Measurements from ENCODE around the gene HHIPL1. TPM values are rescaled to one million over a fixed set of nuclear protein-coding genes. Genes with fewer than 3 reads are reported as not detected.

HHIPL1 gene
- 0.05 TPM in 1 of 2 replicates, not detected in the other for total RNA-seq

DNA sequence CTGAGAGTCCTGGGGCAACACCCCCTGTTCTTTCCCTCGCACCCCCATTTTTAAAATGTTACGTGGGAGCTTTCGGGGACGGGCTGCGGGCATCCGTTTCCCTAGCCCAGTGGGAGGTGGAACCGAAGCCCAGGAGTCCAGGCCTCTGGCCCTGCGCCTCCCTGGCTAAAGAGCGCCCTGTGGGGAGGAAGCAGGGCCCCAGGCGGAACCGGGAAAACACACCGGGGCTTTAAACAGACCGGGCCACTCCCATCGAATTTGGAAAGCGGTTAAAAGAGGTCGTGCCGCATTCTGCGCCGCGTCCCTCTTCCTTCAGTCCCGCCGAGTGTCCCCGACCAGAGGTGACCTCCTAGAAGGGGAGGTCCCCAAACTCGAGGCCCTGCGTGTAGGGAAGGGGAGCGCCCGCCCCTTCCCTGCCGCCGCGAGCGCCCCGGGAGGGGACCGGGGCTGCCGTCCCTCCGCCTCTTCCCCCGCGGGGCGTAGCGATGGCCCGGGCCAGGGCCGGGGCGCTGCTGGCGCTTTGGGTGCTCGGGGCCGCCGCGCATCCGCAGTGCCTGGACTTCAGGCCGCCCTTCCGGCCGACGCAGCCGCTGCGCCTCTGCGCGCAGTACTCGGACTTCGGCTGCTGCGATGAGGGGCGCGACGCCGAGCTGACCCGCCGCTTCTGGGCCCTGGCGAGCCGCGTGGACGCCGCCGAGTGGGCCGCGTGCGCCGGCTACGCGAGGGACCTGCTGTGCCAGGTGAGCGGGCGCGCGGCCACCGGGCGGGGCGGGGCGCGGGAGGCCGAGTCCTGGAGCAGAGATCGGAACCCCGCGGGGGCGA lies at the start of gene HHIPL1:
TSS of gene HHIPL1 (plus strand) at position 407 of the 822 bp plus-strand sequence. CDS start at position 486, 79 bp downstream.
- intact Hi-C loops (cut with micrococcal nuclease): no loop called here

DNA sequence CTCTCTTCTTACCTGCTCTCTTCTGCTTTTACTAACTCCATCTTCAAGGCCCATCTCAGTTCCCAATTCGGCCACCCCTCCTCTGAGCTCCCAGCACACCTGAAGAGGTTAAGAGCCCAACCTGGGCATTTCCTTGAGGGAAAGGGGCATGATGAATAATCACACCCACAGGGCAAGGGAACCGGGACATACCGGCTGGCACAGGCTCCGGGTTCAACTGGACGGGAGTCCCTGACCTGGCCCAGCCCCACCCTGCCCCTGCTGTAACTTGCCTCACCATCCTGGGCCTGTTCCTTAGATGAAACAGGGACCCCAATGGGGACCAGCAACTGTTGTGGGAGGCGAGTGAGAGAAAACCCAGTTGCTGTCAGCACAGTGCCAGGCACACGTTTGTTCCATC lies 49.4 kb upstream of the HHIPL1 start:
- intact Hi-C loops (cut with micrococcal nuclease): loop anchor here (1.0 to 2.0 kb wide), 2 partner anchors 10 to 115 kb away; partner anchors contain the start of genes CCNK and SETD3

DNA sequence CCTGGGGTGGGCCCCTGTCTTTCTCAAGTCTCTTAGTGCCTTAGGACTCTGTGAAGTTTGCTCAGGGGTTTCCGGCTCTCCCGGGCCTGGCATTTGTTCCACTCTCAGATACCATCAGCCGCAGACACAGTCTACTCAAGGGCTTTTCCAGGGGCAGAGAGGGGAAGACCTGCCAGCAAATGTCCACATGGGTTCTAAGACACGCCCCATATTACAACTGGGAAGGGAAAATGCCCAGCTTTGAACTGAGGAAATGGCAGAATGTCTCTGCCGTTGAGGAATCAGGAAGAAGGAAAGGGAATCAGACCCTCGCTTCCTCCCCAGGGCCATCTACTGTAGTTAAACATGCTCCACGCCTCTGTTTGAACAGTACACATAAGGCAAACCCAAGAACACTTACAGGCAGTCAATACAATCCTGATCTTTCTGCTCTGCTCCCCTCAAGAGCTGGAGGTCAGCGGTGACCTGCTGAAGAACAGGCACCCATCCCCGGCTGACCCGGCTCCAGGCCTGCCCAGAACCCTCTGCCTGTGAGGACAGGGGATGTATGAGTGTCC lies 48.8 kb upstream of the HHIPL1 start:
- intact Hi-C loops (cut with micrococcal nuclease): no loop called here

DNA sequence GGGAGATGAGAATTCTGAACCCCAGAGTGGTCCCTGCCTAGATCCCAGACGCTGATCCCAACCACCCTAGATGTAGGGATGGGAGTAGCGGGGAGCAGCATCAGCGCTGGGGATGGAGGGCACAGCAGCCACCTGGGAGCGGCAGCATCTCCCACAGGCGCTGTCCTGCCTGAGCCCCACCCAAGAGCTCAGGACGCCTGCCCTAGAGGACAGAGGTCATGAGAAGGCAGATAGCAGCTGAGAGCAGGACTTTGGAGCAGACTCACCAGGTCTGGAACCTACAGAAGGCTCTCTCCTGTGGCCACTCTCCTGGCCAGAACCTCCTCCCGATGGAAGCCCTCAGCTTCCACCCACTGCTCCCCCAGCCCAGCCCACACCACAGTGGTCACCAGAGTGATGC lies 48.2 kb upstream of the HHIPL1 start:
- intact Hi-C loops (cut with micrococcal nuclease): no loop called here

GRCh38 chr14:99597911-99598600 lies 46.9 kb upstream of the HHIPL1 start:
- intact Hi-C loops (cut with micrococcal nuclease): no loop called here

- intact Hi-C loops (cut with micrococcal nuclease): no loop called here
Measured at GRCh38 chr14:99598774-99599173, 46.2 kb upstream of the HHIPL1 start.

DNA sequence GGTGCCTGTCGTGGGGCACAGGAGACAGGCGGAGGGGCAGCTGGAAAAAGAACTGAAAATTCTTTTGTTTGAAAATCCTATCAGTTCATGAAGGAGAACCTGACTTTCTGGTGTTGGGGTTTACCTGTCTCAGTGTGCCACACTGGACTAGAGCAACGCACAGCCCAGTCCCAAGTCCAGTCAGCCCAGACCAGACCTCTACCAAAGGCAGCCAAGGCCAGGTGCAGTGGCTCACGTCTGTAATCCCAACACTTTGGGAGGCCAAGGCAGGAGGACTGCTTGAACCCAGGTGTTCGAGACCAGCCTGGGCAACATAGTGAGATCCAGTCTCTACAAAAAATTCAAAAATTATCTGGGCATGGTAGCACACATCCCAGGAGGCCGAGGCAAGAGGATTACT lies 45.5 kb upstream of the HHIPL1 start:
- intact Hi-C loops (cut with micrococcal nuclease): no loop called here

DNA sequence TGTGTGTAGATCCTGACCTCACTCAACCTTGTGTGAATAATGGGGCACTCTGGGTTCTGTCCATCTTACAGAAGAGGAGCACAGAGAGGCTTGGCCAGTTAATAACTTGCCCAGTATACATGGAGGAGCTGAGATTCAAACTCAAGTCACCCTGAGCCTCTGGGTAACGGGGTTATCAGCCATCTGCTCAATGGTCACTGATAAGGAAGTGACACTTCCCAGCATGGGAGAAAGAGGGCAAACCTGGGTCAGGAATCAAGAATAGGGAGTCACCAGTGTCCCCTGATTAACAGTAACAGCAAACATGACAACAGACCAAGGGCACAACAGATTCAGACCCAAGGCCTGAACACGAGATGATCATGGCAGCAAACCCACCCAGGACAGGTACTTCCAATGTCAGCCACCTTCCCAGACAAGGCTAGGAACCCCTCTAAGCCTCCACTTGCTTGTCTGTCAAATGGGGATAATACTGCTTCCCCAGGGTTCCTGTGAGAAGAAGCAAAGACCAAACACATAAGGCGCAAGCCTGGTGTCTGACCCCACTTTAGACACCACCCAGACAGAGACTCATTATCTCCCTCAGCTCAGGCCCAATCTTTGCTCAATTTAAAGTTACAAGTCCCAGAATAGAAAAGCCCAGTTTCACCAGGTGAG lies 44.6 kb upstream of the HHIPL1 start:
- intact Hi-C loops (cut with micrococcal nuclease): loop anchor here (5.0 to 10.0 kb wide), 4 partner anchors 326 to 777 kb away; partner anchors contain the start of genes BCL11B, EVL and WDR25

DNA sequence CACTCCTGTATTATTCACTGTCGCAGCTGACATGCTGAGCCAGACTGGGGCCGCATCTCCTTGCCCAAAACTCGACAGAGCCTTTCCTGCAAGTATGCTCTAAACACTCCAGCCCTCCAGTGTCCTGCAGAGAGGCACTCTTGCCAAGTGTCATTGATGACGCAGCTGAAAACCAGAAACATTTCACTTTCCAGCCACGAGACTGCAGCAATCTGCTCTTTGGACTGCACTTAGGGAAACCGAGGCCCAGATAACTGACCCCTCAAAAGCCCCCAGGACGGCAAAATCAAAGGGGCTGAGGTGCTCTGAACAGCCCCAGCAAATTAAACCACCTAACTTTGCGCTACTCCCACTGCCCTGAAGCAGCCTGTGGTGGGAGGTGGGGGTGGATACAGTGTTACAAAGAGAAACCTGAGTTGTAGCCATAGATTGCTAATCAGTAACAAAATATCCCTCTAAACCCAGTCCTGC lies 43.5 kb upstream of the HHIPL1 start:
- intact Hi-C loops (cut with micrococcal nuclease): loop anchor here (5.0 to 10.0 kb wide), 4 partner anchors 327 to 776 kb away; partner anchors contain the start of genes BCL11B, EVL and WDR25

DNA sequence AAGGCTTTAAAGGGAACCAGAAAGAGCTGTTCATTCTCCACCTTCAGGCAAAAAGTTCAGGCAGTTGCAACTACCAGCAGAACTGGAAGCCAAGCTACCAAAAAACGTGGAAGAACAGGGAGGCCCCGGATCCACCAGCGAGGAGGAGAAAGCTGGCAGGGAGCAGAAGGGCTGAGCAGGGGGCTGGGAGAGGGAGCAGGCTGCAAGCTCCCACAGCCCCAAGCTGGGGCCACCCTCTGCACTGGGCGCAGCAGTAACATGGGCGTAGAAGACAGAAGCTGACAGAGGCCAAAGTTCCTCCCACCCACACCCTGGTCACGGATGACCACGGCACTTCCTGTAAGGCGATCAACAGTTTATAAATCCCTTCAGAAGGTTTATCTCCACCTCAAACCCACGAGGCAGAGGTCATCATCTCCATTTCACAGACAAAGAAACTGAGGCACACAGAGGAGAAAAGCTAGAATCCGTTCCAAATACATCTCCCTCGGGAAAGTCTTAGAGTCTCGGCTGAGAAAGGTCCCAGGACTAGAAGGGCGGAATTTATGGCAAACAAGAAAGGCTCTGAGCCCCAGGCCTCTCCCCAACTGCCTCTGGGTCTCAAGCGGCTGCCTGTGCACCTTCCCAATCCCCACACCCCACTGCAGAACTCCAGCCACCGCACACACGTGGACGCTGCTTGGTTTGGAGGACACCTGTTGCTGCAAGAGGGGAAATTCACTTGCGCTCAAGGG lies 42.7 kb upstream of the HHIPL1 start:
- intact Hi-C loops (cut with micrococcal nuclease): loop anchor here (5.0 to 10.0 kb wide), 4 partner anchors 327 to 775 kb away; partner anchors contain the start of genes BCL11B, EVL and WDR25

- intact Hi-C loops (cut with micrococcal nuclease): loop anchor here (5.0 to 10.0 kb wide), 4 partner anchors 328 to 774 kb away; partner anchors contain the start of genes BCL11B, EVL and WDR25
Measured at GRCh38 chr14:99602788-99603415, 42.0 kb upstream of the HHIPL1 start.

DNA sequence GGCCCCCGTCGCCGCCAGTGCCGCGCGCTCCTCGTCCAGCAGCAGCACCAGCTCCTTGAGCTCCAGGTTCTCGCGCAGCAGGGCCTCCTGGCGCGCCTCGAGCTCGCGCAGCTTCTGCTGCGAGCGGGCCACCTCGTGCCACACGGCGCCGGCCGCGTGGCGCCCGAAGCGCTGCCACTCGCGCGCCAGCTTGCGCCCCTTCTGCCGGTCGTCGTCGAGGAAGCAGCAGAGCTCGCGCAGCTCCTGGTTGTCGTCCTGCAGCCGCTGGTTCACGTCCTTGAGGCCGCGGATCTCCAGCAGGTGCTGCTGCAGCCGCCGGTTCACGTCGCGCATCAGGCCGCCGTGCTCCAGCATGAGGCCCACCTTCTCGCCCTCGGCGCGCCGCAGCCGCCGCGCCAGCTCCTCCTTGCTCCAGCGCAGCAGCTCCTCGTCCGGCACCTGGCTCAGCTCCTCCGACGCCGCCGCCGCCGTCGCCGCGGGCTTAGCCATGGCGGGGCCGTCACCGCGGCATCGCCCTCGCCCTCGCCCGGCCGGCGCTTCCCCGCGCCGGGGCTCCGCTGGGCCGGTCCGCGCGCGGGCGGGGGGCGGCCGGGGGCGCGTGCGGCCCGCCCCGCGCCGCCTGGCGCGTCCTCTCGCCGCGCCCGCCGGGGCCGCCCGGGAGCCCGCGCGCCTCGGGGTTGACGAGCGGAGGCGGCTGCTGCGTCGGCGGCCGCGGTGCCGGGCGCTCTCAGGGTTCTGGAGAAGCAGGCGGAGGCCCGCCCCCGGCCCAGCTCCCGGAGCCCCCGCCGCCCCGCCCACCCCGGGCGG lies 41.3 kb upstream of the HHIPL1 start, which contains the start of gene CCDC85C:
TSS of gene CCDC85C (minus strand) at position 737 of the 807 bp plus-strand sequence. CDS start at position 489, 248 bp downstream.
- intact Hi-C loops (cut with micrococcal nuclease): loop anchor here (1.0 to 10.0 kb wide), 5 partner anchors 122 to 774 kb away; partner anchors contain the start of genes BCL11B, CCNK, EVL and WDR25

DNA sequence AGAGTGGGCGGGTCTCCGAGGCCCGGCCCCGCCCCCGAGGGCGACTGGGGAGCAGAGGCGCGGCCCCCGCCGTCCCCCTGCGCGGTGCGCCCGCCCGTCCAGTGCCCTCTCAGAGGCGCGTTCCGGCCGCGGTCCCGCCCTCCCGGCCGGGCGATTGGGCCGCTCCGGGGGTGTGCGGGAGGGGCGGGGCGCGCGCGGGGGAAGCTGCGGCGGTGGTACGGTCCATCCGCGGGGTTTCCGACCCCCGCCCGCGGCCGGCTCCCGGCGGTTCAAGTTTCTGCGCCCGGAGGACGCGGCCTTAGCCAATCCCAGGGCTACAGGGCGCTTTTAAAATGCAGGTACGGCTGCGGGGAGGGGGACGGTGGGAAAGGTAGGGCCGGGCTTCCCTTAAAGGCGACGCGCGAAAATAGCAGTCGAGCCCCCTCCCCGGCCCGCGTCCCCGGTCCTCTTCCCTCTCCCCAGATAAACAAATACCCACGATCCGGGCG lies 40.6 kb upstream of the HHIPL1 start:
- intact Hi-C loops (cut with micrococcal nuclease): loop anchor here (1.0 to 10.0 kb wide), 5 partner anchors 123 to 773 kb away; partner anchors contain the start of genes BCL11B, CCNK, EVL and WDR25

- intact Hi-C loops (cut with micrococcal nuclease): loop anchor here (1.0 to 10.0 kb wide), 7 partner anchors 10 to 772 kb away; partner anchors contain the start of genes BCL11B, CCNK, CYP46A1 and EVL
Measured at GRCh38 chr14:99604766-99605298, 40.1 kb upstream of the HHIPL1 start.

DNA sequence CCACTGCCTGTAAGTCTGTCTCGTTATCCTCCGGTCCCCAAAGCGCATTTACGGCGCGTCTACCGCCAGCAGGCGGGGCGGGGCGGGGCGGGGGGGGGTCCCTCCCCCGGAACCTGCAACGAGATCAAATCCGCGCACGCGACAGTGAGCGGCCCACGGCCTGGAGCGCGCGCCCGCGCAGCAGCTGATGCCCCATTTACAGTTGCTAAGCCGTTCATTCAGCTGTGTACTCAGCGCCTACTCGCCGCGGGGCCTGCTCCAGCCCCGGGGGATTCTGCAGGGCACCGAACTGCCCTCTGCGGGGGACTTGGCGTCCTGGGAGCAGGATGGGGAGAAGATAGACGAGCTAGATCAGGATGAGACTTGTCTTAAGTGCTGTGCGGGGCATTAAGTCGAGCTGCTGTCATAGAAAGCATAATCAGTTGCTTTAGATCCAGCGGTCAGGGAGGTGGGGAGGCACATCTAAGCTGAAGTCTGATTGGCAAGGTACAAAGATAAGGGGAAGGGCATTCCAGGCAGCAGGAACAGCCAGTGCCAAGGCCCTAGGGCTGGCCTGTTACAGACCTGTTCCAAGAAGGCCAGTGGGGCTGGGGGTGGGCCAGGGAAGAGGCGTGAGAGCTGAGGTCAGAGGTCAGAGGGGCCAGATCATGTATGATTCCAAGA lies 39.5 kb upstream of the HHIPL1 start:
- intact Hi-C loops (cut with micrococcal nuclease): loop anchor here (1.0 to 10.0 kb wide), 5 partner anchors 10 to 619 kb away; partner anchors contain the start of genes BCL11B, CYP46A1 and EVL

- intact Hi-C loops (cut with micrococcal nuclease): loop anchor here (10.0 kb wide), 3 partner anchors 332 to 618 kb away; partner anchors contain the start of genes BCL11B and EVL
Measured at GRCh38 chr14:99606359-99606758, 38.6 kb upstream of the HHIPL1 start.

DNA sequence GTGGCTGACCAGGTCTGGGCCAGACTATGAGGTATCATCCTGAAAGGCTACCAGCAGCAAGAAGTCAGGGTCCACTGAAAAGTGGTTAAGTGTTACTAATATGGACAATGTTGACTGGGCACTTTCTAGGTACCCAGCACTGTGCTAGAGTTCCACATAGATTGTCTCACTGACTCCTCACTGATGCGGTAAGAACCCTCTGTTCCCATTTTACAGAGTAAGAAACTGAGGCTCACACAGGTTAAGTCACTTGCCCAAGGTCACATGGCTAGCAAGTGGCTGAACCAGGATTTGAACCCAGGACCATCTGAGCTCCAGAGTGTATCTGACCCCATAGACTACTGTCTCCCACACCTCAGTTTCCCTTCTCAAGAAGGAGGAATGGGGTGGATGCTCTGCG lies 36.3 kb upstream of the HHIPL1 start:
- intact Hi-C loops (cut with micrococcal nuclease): loop anchor here (10.0 kb wide), 3 partner anchors 334 to 616 kb away; partner anchors contain the start of genes BCL11B and EVL

All from T-helper 1 cell treated with Interleukin-12 subunit alpha and Interleukin-12 subunit beta and Interleukin-4 antibody, amounts not matched to agents 30 ng/mL and 1 ng/mL, for 36 hours (primary cell).